HG02970 (cell line): Measurements from ENCODE around the gene INO80C.

ENCODE experiments used
- ATAC-seq: cut with Tn5 transposase; IDR thresholded peaks from one replicate; pipeline ENCODE4 v1.9.1; 2021; ENCODE audit warnings: mild to moderate bottlenecking, moderate library complexity, moderate number of reproducible peaks; ENCODE audit not compliant: unreplicated experiment, low FRiP score

INO80C gene

DNA sequence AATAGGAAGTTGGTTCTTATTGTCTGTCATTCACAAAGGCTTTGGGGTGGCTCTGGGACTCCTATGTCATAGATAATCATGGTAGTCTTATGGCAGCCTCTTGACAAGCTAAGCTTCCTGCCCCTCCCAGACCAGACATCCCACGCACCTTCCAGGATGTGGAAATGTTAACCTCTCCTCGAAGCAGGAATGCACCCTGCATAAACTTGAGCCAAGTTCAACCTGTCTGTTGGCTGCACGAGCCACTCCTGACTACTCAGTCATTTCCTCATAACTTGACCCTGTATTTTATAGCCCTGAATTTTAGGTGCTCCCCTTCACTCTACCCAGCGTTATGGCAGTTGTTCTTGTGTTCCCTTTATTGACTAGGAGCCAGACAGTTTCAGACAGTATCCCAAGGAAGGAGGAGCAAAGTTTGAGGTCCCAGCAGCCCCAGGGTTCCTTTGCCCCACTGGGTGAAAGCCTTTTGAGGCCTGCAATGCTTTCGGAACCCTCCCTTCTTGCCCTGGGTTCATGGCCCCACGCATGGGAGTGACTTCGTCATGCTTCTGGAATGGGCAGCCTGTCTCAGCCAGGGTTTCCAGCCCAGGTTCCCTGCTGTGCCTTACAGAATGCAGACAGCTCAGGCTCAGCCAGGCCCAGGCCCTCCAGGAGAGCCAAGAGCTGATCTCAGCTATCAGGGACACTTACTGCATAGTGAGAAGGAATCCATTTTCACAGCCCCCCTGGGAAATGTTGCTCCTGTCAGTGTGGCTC is 15.6 kb upstream of the INO80C start:
- ATAC-seq, result no peak

DNA sequence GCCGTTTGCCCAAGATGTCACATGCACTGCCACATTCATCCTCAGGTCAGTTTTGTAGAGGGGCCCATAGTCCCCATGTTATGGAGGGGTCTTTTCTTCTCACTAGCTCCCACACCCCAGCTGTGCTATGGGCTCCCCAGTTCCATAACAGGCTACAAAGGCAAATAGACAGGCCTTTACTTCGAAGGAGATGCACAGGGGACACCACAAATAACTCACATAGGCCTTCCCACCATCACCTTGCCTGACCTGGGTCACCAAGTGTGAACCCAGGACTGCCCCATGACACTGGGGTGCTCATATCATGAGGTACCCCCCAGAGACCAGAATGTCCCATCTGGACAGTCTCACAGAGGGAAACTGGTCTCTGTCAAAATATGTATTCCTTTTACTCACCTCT is 15.0 kb upstream of the INO80C start:
- ATAC-seq, result no peak

DNA sequence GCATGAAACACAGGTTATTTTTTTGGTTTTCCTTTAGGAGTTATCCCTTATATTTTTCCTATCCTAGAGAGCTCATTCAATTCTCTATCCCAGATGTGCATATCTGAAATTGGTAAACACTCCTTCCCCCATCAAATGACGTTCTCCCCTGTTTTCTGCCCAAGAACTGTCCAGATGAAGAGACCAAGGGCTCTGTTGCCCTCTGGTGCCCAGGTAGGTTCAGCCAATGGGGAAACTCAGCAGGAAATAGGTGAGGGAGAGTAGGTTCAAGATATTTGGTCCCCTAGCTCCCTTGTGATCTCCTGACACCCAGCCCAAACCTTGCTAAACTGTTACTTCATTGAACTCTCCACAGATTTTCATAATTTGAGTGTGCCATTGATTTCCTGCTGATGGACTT is 14.1 kb upstream of the INO80C start:
- no peak for ATAC-seq

DNA sequence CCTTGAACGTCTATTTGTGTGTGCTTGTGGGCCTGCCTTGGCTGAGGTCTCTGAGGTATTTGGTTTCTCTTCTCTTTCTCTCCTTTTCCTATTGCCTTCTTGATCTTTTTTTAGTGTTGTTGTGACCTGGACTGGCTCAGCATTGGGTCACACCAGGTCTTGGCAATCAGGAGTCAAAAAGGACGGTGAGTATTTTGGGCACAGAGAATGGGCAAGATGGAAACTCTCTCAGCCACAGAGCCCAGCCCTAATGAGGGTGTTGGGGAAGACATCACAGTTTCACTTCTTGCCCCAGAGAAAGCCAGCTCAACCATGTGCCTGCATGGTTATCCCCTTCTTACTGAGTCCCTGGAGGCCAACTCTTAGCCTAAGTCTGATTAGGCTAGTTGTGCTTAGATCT is 13.7 kb upstream of the INO80C start:
- ATAC-seq, result no peak

- ATAC-seq, result no peak
These were observed 12.4 kb upstream of the INO80C start for GRCh38 chr18:35510076-35510651.

DNA sequence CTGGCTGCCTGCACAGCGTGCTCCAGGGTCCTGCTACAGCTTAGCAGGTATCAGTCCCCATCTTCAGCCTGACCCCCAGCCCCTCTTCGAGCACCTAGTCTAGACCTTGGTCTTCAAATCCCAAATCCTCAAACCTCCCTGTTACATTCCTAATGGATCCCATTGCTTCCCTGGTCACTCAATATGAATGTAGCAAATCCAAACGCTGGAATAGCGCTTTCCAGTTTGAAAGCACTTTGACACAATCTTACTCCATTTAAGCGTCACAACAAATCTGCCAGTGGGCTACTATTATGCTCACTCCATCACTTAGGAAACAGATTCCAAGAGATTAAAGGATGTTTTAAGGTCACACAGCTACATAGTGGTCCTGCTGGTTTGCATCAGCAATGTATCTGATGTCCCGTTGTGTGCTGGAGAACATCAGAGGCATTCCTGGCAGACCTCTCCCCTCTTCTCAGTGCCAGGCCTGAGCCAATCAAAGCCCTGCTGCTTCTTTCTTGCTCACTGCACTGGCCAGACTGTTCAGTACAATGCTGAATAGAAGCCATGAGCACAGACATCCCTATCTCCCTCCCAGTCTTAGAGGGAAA is 11.1 kb upstream of the INO80C start:
- ATAC-seq, result no peak

- no peak for ATAC-seq
These were observed 10.3 kb upstream of the INO80C start for GRCh38 chr18:35508030-35508429.

- no peak for ATAC-seq
These were observed 9.9 kb upstream of the INO80C start for GRCh38 chr18:35507623-35508022.

DNA sequence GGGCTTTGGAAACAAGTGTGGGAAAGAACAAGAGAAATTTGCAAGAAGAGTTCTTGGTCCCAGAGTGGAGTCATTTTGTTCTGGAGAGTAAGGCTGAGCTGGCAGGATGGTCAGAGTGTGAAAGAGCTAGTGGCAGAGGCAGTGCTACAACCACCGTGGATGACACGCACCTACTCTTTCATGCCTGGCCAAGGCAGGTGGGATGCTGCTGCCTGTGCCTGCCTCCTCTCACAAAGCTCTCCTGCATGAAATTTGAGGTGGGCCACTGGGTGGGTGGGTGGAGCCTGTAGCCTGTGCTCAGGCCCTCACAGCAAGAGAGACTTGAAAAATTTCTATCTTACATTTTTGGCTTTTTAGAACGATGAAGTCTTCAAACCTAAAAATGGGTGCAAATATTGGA is 9.4 kb upstream of the INO80C start:
- no peak for ATAC-seq

- no peak for ATAC-seq
These were observed 8.4 kb upstream of the INO80C start for GRCh38 chr18:35506024-35506712.

DNA sequence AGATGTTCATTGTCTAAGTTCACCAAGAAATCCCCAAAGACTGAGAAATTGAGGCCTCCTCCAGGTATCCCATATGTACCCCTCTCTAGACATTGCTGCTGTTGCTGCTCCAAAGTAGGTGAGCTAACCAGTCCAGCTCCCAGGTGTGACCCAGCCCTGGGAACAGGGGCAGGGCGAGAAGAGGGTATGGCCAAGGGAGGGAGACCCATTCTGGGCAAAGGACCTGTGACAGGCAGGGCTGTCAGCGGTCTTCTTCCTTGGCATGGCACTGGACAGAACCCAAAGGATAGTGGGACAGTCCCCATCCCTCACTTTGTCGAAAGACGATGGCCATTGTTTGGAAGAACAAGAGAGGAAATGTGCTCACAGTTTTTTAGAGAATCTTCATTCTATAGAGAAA is 7.2 kb upstream of the INO80C start:
- ATAC-seq, result no peak

GRCh38 chr18:35502052-35502451 is 4.3 kb upstream of the INO80C start:
- no peak for ATAC-seq

DNA sequence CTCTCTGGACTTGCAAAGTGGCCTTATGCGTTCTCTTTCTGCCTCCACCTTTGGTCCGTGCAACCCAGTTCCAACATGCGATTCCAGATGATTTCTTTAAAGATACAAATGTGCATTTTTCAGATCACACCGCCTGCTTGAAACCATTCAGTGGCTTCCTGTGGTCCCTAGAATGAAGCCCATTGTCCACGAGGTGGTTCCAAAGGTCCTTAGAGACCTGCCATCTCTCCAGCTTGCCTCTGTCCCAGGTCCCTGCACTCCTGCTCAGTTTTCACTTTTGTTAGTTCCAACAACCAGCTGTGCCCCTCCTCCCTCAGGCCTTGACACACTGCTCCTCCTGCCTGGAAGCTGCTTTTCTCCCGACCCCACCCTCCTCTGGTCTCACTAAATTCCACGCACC is 3.6 kb upstream of the INO80C start:
- no peak for ATAC-seq

- no peak for ATAC-seq
These were observed 2.4 kb upstream of the INO80C start for GRCh38 chr18:35500113-35500512.

DNA sequence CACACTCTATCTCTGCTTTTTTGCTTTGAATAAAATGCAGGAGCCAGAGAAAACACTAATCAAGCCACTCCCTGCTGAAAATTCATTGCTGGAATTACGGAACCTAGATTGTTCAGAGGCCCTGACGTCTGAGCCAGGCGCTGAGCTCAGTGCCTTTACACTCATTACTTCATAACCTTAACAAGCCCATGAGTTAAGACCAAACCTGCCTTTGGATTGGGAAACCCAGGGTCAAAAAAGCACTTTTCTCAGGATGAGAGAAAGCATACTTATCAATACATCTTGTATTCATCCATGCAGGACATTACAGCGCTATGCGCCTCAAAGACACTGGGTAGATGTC is 762 bp downstream of the INO80C start:
- ATAC-seq, result no peak

- ATAC-seq, result no peak
These were observed 2.0 kb downstream of the INO80C start for GRCh38 chr18:35495536-35496314.

DNA sequence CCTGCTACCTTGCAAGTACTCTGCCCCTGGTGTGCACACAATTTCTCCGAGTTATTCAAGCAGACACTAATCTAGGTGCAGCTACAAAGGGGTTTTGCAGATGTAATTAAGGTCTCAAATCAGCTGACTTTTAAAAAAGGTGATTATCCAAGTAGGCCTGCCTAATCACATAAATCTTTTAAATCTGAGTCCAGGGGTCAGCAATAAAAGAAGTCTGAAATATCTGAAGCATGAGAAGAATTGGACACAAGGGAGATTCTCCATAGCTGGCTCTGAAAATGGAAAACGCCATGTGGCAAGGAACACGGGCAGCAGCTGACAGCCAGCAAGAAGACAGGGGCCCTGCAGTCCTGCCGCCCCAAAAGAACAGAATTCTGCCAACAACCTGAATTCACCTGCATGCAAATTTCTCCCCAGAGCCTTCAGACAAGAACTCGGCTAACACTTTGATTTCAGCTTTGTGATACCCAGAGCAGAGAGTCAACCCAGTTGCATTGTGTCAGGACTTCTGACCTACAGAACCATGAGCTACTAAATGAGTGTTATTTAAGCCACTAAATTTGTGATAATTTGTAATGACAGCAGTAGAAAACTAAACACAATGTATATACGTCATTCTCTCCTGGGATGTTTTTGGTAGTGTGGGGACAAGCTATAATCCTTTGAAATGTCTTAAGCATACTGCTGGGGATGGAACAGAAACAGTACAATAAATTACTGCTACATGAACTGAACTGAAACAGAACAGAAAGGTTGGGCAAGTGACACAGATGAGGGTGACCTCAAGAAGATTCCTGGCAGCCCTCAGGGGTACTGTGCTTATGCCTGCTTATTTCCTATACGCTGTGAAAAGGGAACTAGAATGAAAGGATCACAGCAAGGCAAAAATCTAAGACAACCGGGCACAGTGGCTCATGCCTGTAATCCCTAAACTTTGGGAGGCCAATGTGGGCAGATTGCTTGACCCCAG is 3.2 kb downstream of the INO80C start:
- no peak for ATAC-seq

DNA sequence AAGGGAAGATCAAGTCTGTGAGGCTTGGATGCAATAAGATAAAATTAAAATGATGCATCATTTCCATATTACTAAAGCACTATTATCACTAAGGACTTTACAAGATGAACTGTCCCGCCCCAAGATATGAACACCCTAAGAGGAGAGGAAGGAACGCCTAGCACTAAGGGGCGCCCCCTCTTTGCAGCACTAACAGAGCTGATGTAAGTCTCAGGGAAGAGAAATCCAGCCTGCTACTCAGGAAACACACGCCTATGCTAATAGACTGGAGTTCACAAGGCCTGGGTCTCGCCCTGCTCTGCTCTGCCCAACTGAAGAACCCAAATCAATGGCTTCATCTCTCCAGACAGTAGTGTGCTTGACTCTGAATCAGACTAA is 6.1 kb downstream of the INO80C start:
- no peak for ATAC-seq

GRCh38 chr18:35490894-35491699 is 6.7 kb downstream of the INO80C start:
- ATAC-seq, result no peak
